Measurements from ENCODE around the gene NEGR1.

NEGR1 gene

DNA sequence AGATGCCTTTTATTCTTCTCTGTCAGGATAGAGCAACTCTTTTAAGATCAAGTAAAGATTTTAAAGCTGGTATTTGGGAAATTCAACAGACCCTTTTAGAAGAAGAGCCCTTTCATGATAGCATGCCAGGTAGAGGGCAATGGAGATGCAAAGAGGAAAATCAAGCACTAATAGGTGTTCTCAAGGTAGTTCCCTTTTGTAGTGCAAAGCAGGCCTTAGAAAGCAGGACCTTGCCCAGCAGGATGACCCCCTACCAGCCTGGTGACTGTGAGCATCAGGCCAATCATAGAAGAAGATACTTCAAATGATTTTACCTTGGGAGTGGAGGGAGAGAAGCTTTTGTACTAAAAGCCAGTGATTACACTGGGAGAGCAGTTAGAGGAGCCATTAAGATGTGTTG, 820.1 kb downstream of the NEGR1 start:
- H3K27me3 ChIP-seq (ENCODE audit: low read depth, low read length) = no peaks in the 10 kb centered on the region
- H3K4me1 ChIP-seq (ENCODE audit: low read length) = no peaks in the 10 kb centered on the region
- H3K4me3 ChIP-seq (ENCODE audit: low read length) = no peak overlapping the region
- H4K20me1 ChIP-seq (ENCODE audit: insufficient read depth, low read length) = no peaks in the 10 kb centered on the region
- no peak for TF ChIP-seq EZH2phosphoT487 (IDR thresholded peaks at IDR 0.05; ENCODE audit: low read depth)
- TF ChIP-seq, protein P1, sequence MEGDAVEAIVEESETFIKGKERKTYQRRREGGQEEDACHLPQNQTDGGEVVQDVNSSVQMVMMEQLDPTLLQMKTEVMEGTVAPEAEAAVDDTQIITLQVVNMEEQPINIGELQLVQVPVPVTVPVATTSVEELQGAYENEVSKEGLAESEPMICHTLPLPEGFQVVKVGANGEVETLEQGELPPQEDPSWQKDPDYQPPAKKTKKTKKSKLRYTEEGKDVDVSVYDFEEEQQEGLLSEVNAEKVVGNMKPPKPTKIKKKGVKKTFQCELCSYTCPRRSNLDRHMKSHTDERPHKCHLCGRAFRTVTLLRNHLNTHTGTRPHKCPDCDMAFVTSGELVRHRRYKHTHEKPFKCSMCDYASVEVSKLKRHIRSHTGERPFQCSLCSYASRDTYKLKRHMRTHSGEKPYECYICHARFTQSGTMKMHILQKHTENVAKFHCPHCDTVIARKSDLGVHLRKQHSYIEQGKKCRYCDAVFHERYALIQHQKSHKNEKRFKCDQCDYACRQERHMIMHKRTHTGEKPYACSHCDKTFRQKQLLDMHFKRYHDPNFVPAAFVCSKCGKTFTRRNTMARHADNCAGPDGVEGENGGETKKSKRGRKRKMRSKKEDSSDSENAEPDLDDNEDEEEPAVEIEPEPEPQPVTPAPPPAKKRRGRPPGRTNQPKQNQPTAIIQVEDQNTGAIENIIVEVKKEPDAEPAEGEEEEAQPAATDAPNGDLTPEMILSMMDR (IDR thresholded peaks at IDR 0.05; ENCODE audit: low read depth, low read length) = no peak
- no peak overlapping the region for H2AFZ ChIP-seq (ENCODE audit: low read depth, low read length)
- H3K9ac ChIP-seq (ENCODE audit: low read length) = no peak overlapping the region
- no peak overlapping the region for H3K4me2 ChIP-seq (ENCODE audit: low read length)
- no peaks in the 10 kb centered on the region for H3K9me3 ChIP-seq (ENCODE audit: insufficient read depth, low read length)
- H3K27ac ChIP-seq (ENCODE audit: low read length) = no peak overlapping the region
- H3K36me3 ChIP-seq (replicated peaks; ENCODE audit: low read depth, low read length) = no peaks in the 10 kb centered on the region
- H3K79me2 ChIP-seq (ENCODE audit: low read length) = no peaks in the 10 kb centered on the region

DNA sequence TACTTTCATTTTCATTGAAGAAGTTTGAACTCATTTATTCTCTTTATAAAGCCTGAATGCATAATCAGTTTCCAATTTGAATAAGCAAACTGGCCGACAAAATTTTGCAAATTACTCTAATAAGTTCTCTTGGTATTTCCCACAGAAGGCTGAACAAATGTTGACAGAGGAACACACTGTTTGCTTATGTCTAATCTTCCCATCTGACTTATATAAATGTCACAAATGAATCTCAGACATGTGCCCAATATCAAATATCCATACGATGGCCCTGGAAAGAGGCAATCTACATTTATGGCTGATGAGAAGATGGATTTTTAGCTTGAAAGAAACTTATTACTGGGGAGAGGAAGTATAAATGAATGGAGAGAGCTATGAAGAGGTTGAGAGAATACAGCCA, 820.9 kb downstream of the NEGR1 start:
- Histone ChIP-seq H2AFZ (ENCODE audit: low read depth, low read length) (no peak overlapping the region), H3K36me3 (replicated peaks; ENCODE audit: low read depth, low read length) (no peaks in the 10 kb centered on the region), H3K4me1 (ENCODE audit: low read length) (no peaks in the 10 kb centered on the region), H4K20me1 (ENCODE audit: insufficient read depth, low read length) (no peaks in the 10 kb centered on the region), H3K27me3 (ENCODE audit: low read depth, low read length) (no peaks in the 10 kb centered on the region), H3K27ac (ENCODE audit: low read length) (no peak overlapping the region), H3K9ac (ENCODE audit: low read length) (no peak overlapping the region), H3K4me2 (ENCODE audit: low read length) (no peak overlapping the region), H3K4me3 (ENCODE audit: low read length) (no peak overlapping the region), H3K9me3 (ENCODE audit: insufficient read depth, low read length) (no peaks in the 10 kb centered on the region), H3K79me2 (ENCODE audit: low read length) (no peaks in the 10 kb centered on the region)
- TF ChIP-seq EZH2phosphoT487 (IDR thresholded peaks at IDR 0.05; ENCODE audit: low read depth) = no peak
- TF ChIP-seq, protein P1 (IDR thresholded peaks at IDR 0.05; ENCODE audit: low read depth, low read length) = no peak

DNA sequence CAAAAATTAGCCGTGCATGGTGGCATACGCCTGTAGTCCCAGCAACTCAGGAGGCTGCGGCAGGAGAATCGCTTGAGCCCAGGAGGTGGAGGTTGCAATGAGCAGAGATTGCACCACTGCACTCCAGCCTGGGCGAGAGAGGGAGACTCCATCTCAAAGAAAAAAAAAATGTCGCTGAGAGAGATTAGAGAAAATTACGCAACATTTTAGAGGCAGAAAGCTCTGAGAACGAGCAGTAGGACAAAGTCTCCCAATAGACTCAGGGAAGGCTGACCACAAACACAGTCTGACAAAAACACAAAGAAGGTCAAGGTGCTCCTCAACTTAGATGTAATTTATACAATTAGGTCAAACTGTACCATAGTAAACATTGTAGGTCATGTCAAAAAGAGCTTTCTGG, 833.9 kb downstream of the NEGR1 start:
- no peak overlapping the region for H2AFZ ChIP-seq (ENCODE audit: low read depth, low read length)
- TF ChIP-seq EZH2phosphoT487 (IDR thresholded peaks at IDR 0.05; ENCODE audit: low read depth) = no peak
- TF ChIP-seq, protein P1 (IDR thresholded peaks at IDR 0.05; ENCODE audit: low read depth, low read length) = no peak
- no peaks in the 10 kb centered on the region for H3K4me1 ChIP-seq (ENCODE audit: low read length)
- no peak overlapping the region for H3K4me2 ChIP-seq (ENCODE audit: low read length)
- no peaks in the 10 kb centered on the region for H4K20me1 ChIP-seq (ENCODE audit: insufficient read depth, low read length)
- no peaks in the 10 kb centered on the region for H3K27me3 ChIP-seq (ENCODE audit: low read depth, low read length)
- no peak overlapping the region for H3K9ac ChIP-seq (ENCODE audit: low read length)
- no peak overlapping the region for H3K4me3 ChIP-seq (ENCODE audit: low read length)
- H3K27ac ChIP-seq (ENCODE audit: low read length) = no peak overlapping the region
- no peaks in the 10 kb centered on the region for H3K36me3 ChIP-seq (replicated peaks; ENCODE audit: low read depth, low read length)
- H3K9me3 ChIP-seq (ENCODE audit: insufficient read depth, low read length) = no peaks in the 10 kb centered on the region
- no peaks in the 10 kb centered on the region for H3K79me2 ChIP-seq (ENCODE audit: low read length)

DNA sequence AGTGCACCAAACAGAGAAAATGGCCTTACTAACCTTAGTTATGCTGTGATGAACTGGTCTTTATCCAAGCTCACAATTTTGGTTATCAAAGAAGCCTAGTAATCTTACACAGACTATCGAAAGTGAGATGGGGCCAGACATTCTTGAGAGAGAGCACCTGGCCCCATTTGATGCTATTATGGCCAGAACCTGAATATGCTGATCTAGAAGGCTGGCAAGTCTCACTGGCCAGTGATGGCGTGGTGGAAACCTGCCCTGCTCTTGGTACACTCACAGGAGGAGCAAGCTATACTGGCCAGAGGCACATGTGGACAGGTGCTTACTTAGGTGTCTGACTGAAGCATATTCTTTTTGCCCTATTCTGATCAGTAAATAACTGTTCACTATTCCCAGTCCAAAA, 843.7 kb downstream of the NEGR1 start:
- H3K9ac ChIP-seq (ENCODE audit: low read length) = no peak overlapping the region
- no peak for TF ChIP-seq EZH2phosphoT487 (IDR thresholded peaks at IDR 0.05; ENCODE audit: low read depth)
- TF ChIP-seq, protein P1 (IDR thresholded peaks at IDR 0.05; ENCODE audit: low read depth, low read length) = no peak
- no peak overlapping the region for H2AFZ ChIP-seq (ENCODE audit: low read depth, low read length)
- H3K4me2 ChIP-seq (ENCODE audit: low read length) = no peak overlapping the region
- no peaks in the 10 kb centered on the region for H3K79me2 ChIP-seq (ENCODE audit: low read length)
- no peaks in the 10 kb centered on the region for H3K9me3 ChIP-seq (ENCODE audit: insufficient read depth, low read length)
- no peaks in the 10 kb centered on the region for H4K20me1 ChIP-seq (ENCODE audit: insufficient read depth, low read length)
- H3K27ac ChIP-seq (ENCODE audit: low read length) = no peak overlapping the region
- H3K4me3 ChIP-seq (ENCODE audit: low read length) = no peak overlapping the region
- H3K36me3 ChIP-seq (replicated peaks; ENCODE audit: low read depth, low read length) = no peaks in the 10 kb centered on the region
- H3K4me1 ChIP-seq (ENCODE audit: low read length) = no peaks in the 10 kb centered on the region
- H3K27me3 ChIP-seq (ENCODE audit: low read depth, low read length) = no peaks in the 10 kb centered on the region
